Spleen (tissue), 7 donors: ENCODE results near the gene MEFV.

ENCODE experiments used
- CTCF ChIP-seq, 11 experiments: fragments of 200-600 bp in 7 of 11; fragments of 450-650 bp in 4 of 11; sonication (generic) in 4 of 11; IDR thresholded peaks in 8 of 11; conservative IDR thresholded peaks in 3 of 11; 1 replicate in 7 of 11; 2 replicates in 4 of 11; pipeline versions ENCODE4 v1.4.0 to v1.8.0; 2016 to 2021; ENCODE audit warnings: antibody characterized with exemption in 11 of 11, inconsistent platforms in 4 of 11, mild to moderate bottlenecking in 1 of 11
- POLR2A ChIP-seq, 3 donors: fragments of 450-650 bp; IDR thresholded peaks; one replicate each; pipeline ENCODE4 v1.5.1; 2017; ENCODE audit warnings: antibody characterized with exemption in 3 of 3, mild to moderate bottlenecking in 1 of 3
- donor health status: DM: no; HTN: no; CAD: no; lungs with moderate emphysema.
- donor health status: DM: no; HTN: no; CAD: no.
- donor health status: DM: no; HTN: no; CAD: no.

DNA sequence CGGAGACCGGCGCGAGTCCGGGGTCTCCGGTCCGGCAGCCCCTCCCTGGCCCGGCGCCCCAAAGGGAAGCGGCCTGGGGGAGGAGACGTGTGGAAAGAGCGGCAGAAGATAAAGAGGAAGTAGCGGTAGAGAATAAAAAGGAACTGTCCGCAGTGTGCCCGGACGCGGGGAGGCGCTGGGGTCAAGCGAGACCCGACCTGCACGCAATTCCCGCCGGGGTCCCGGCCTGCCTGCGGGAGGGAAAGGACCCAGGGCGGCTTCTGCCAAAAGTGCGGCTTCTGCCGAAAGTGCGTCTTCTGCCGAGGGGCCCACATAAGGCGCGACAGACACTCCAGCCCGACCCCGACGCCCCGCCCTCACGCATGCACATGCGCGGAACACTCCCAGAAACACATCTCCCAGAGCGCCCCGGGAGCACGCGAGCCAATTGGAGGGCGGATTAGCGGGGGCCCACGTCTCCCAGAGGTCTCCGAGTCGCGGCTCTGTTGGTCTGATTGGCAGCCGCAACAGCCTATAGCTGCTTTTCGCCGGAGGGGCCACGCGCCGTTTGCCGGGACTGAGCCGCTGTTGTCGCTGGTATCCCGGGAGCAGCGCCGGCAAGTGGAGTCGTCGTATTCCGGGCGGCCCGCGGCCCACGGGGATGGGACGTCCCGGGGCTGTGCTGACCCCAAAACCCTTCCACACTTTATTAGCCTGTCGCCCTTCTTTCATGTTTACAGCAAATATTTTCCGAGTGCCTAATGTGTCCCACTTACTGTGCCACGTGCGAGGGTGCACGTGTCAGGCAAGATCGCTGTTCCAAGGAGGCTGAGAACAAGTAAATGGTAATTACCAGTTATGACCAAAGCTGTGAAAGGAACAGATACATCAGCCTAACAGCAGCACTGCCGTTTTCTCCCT is 8.0 kb upstream of the MEFV start:
- peak in 6 of 11 experiments; percentile 19 to 46 (median 32) for TF ChIP-seq CTCF (IDR thresholded peaks at IDR 0.05 in 8 of 11, conservative IDR thresholded peaks at IDR 0.05 in 3 of 11)
- TF ChIP-seq POLR2A (IDR thresholded peaks at IDR 0.05), result peak in 2 of 3 donors; percentile 72 to 75
